ENCODE data around the gene CYB5B. TPM values are rescaled to one million over a fixed set of nuclear protein-coding genes. Genes with fewer than 3 reads are reported as not detected.

Gene CYB5B
- polyA plus RNA-seq, 1 donor (not counting 4 experiments of a cell fraction or from before 2014, with no cell fraction given), result 287 TPM

DNA sequence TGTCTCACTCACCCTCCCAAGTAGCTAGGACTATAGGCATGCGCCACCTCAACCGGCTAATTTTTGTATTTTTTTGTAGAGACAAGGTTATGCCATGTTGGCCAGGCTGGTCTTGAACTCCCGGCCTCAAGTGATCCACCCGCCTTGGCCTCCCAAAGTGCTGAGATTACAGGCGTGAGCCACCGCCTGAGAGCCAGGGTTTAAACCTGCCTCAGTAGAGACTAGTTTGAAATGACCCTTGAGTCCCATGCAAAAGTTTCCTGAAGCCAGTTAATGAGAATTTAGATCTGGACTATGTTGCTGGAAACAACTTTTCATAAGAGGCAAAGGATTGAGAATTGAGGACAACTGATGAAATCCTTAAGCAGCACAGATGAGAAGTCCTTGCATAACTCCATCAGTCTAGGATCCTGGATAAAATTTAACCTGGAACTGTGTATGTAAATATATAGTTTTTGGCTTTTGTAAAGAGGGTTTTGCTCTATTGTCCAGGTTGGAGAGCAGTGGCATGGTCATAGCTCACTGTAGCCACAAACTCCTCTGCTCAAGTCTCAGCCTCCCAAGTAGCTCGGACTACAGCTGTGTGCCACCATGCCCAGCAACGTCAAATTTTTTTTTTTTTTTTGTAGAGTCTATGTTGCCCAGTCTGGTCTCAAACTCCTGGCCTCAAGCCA lies 43.2 kb downstream of the CYB5B start:
- Histone ChIP-seq H3K9me3 (ENCODE audit: control insufficient read depth, low read depth, low read length) (no peaks in the 10 kb centered on the region), H2AFZ (ENCODE audit: control insufficient read depth, low read length) (no peak overlapping the region), H3K9me1 (ENCODE audit: control insufficient read depth, extremely low read depth, insufficient read depth, low read length) (peaks cover 2% of the 10 kb centered on the region), H3K4me2 (ENCODE audit: control insufficient read depth, extremely low read depth, insufficient read depth, low read depth, low read length) (no peak overlapping the region), H4K20me1 (ENCODE audit: control insufficient read depth, extremely low read depth, insufficient read depth, low read length) (no peaks in the 10 kb centered on the region), H3K27ac (ENCODE audit: control insufficient read depth, insufficient read depth, low read length) (no peak overlapping the region), H3K4me3 (ENCODE audit: control insufficient read depth in 2 of 3, extremely low read depth in 1 of 3, insufficient read depth in 2 of 3, low read depth in 1 of 3, low read length in 3 of 3) (no peak overlapping the region), H3K9ac (ENCODE audit: control insufficient read depth, extremely low read depth, insufficient read depth, low read length) (no peak overlapping the region), H3K36me3 (ENCODE audit: control insufficient read depth in 2 of 2, extremely low read depth in 1 of 2, insufficient read depth in 2 of 2, low read length in 2 of 2) (peaks cover 1 to 14% of the 10 kb centered on the region in 2 experiments), H3K27me3 (ENCODE audit: control insufficient read depth, extremely low read depth, insufficient read depth, low read length) (no peaks in the 10 kb centered on the region), H3K4me1 (ENCODE audit: control insufficient read depth, extremely low read depth, insufficient read depth, low read length) (peaks cover 12% of the 10 kb centered on the region), H3K79me2 (ENCODE audit: control insufficient read depth, insufficient read depth, low read length) (no peaks in the 10 kb centered on the region)
- no peak for DNase-seq (ENCODE audit: low read depth, low spot score)
- no peak for FAIRE-seq
- dilution Hi-C loops (cut with MboI; ENCODE audit: extremely low pct_ligation_motif_present, low sequenced_read_pairs), result no loop called here
- TF ChIP-seq, protein P1, sequence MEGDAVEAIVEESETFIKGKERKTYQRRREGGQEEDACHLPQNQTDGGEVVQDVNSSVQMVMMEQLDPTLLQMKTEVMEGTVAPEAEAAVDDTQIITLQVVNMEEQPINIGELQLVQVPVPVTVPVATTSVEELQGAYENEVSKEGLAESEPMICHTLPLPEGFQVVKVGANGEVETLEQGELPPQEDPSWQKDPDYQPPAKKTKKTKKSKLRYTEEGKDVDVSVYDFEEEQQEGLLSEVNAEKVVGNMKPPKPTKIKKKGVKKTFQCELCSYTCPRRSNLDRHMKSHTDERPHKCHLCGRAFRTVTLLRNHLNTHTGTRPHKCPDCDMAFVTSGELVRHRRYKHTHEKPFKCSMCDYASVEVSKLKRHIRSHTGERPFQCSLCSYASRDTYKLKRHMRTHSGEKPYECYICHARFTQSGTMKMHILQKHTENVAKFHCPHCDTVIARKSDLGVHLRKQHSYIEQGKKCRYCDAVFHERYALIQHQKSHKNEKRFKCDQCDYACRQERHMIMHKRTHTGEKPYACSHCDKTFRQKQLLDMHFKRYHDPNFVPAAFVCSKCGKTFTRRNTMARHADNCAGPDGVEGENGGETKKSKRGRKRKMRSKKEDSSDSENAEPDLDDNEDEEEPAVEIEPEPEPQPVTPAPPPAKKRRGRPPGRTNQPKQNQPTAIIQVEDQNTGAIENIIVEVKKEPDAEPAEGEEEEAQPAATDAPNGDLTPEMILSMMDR (optimal IDR thresholded peaks at IDR 0.05 in 1 of 3, IDR thresholded peaks at IDR 0.05 in 1 of 3, conservative IDR thresholded peaks at IDR 0.05 in 1 of 3; ENCODE audit: extremely low read depth in 1 of 3, insufficient read depth in 2 of 3, low read length in 3 of 3), result no peak
- TF ChIP-seq EZH2 (IDR thresholded peaks at IDR 0.05; ENCODE audit: low read length), result no peak

DNA sequence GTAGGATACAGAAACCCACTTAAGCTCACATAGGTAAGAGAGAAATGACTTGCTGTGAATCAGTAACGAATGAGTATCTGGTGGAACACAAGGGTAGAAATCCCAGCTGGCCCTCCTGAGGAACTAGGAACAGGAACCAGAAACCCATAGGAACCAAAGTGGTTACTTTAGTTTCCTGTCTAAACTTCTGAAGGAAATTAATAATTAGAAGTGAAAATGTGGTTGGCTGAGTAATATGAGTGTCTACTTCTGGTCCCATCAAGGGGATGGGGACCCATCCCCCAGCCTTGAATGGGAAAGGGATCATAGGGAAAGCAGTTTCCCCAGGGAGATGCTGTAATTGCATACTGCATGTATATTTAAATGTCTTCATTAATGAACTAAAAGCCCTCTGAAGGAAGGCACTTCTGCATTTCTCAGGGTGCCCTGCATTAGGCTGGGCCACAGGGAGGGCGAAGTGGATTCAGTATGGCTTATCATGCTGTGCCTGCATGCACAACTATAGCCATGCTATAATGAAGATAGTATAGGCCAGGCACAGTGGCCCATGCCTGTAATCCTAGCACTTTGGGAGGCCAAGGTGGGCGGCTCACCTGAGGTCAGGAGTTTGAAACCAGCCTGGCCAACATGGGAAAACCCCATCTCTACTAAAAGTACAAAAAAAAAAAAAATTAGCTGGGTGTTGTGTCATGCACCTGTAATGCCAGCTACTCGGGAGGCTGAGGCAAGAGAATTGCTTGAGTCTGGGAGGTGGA lies 45.6 kb downstream of the CYB5B start:
- H3K79me2 ChIP-seq (ENCODE audit: control insufficient read depth, insufficient read depth, low read length), result no peaks in the 10 kb centered on the region
- no peaks in the 10 kb centered on the region for H3K9me1 ChIP-seq (ENCODE audit: control insufficient read depth, extremely low read depth, insufficient read depth, low read length)
- H3K4me2 ChIP-seq (ENCODE audit: control insufficient read depth, extremely low read depth, insufficient read depth, low read depth, low read length), result no peak overlapping the region
- FAIRE-seq (no peak), DNase-seq (ENCODE audit: low read depth, low spot score) (no peak)
- H3K36me3 ChIP-seq (ENCODE audit: control insufficient read depth in 2 of 2, extremely low read depth in 1 of 2, insufficient read depth in 2 of 2, low read length in 2 of 2), result peaks cover 0 to 6% of the 10 kb centered on the region in 2 experiments
- H4K20me1 ChIP-seq (ENCODE audit: control insufficient read depth, extremely low read depth, insufficient read depth, low read length), result no peaks in the 10 kb centered on the region
- TF ChIP-seq, protein P1 (optimal IDR thresholded peaks at IDR 0.05 in 1 of 3, IDR thresholded peaks at IDR 0.05 in 1 of 3, conservative IDR thresholded peaks at IDR 0.05 in 1 of 3; ENCODE audit: extremely low read depth in 1 of 3, insufficient read depth in 2 of 3, low read length in 3 of 3), result no peak
- no peak for TF ChIP-seq EZH2 (IDR thresholded peaks at IDR 0.05; ENCODE audit: low read length)
- dilution Hi-C loops (cut with MboI; ENCODE audit: extremely low pct_ligation_motif_present, low sequenced_read_pairs), result no loop called here
- H3K4me3 ChIP-seq (ENCODE audit: control insufficient read depth in 2 of 3, extremely low read depth in 1 of 3, insufficient read depth in 2 of 3, low read depth in 1 of 3, low read length in 3 of 3), result no peak overlapping the region
- no peaks in the 10 kb centered on the region for H3K27me3 ChIP-seq (ENCODE audit: control insufficient read depth, extremely low read depth, insufficient read depth, low read length)
- H3K27ac ChIP-seq (ENCODE audit: control insufficient read depth, insufficient read depth, low read length), result no peak overlapping the region
- no peak overlapping the region for H3K9ac ChIP-seq (ENCODE audit: control insufficient read depth, extremely low read depth, insufficient read depth, low read length)
- H2AFZ ChIP-seq (ENCODE audit: control insufficient read depth, low read length), result no peak overlapping the region
- peaks cover 7% of the 10 kb centered on the region for H3K4me1 ChIP-seq (ENCODE audit: control insufficient read depth, extremely low read depth, insufficient read depth, low read length)
- no peaks in the 10 kb centered on the region for H3K9me3 ChIP-seq (ENCODE audit: control insufficient read depth, low read depth, low read length)
